Measurements from ENCODE around the gene STK17B.
A peak's percentile ranks its signal among the peaks of the same experiment; 100 is the strongest.

STK17B gene

DNA sequence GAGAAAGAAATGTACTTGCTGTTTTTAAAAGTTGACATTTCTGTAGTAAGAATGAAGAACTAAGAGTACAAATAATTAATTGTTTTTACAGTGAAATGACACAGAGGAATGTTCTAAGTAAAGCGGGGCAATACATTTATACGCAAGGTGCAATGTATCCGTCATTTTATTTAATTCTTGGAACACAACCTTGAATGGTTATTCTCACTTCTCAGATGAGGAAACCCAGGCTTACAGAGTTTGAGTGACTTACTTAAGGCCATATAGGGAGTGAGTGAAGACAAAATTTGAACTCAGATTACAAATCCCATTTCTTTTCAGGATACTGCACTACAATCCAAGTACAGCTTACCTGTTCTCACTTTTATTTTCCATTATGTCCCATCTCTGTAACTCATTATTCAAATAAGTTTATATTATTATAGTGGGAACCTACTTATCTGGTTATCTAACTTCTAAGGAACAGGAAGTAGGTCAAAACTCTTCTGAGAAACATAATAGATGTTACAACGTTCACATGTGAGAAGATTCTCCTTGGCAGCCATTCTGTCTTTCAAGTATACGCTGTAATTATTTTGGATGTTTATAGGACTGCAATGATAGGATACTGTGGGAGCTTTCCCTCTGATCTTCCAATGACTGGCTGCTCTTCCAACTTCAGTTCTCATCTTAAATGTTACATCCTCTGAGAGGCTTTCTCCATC, 12.3 kb upstream of the STK17B start:
- no peak for DNase-seq (ENCODE audit: low read depth)

DNA sequence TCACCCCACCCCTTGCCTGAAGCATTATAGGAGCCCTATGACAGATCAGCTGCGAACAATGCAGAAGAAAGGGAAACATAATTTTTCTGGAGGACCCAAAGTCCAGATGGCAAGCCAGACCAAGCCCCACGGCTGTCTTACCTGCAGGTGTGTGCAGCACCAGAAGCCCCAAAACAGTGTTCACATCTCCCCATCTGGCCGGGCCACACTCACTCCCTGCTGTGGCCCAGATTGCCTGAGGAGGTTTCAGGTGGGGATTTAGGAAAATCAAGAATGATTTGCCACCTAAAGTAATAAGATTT, 11.7 kb upstream of the STK17B start:
- DNase-seq (ENCODE audit: low read depth): no peak

DNA sequence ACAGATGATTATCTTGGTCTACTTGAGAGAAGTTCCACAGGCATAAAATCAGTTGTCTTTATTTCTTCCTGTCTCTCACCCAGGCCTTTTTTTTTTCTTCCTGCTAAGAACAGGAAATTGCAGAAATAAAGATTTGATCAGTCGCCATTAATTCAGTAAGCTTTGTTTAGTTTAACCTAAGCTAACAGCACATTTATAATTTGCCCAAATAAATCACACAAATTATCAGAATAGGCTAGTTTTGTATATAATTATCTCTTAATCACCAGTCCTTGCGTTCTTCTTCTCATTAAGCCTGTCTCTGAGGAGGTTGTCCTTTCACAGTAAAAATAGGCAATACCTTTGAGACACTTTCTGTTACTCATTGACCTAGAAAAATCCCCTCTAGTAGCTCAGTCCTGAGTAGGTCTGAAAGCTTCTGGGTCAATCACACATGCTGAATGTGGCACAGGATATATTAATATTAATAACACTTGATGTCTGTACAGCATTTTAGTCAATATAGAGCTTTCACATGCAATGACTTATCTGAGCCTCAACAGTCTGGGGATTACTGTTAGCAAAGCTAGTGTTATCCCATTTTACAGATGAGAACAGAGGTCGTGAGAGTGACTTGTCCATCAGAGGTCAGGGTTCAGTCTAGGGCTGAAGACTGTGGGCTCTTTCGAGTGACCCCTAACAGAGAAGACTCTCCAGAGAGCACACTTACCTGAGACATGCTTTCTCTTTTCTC, 11.2 kb upstream of the STK17B start:
- DNase-seq (ENCODE audit: low read depth): no peak

DNA sequence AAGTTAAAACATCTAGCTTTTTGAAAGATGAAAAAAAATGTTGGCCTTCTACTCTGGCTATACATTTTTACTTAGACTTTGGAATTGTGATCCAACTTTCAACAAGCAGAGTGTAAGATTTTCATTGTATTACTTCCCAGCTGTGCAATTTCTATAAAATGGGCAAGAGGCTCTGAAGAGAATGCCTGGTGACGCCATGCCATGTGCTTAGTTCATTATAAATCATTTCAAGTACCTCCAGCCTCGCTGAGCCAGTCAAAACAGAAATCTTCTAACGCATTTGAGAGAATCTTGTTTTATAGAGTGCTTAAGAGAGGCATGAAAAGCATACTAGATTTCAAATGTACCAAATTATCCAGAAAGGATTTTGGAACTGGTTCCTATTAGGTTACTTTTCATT, 10.1 kb upstream of the STK17B start:
- no peak for DNase-seq (ENCODE audit: low read depth)

DNA sequence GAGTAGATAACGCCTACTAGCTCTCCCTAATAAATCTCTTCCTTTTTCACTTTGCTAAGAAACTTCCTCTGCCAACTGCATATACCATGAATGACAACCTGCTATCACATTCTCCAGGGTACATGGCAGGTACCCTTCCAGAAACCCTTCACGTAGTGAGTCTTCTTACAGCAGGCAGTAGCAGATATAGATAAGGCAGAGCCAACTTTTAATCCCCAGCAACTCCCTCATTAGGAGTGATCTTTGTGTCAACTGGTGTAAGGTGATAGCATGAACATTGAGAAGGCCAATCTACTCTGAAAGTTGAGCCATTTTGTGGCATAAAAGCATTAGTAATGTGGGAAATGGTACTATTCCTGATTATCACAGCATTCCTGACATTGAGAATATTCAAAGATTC, 5.7 kb upstream of the STK17B start:
- DNase-seq (ENCODE audit: low read depth): no peak

DNA sequence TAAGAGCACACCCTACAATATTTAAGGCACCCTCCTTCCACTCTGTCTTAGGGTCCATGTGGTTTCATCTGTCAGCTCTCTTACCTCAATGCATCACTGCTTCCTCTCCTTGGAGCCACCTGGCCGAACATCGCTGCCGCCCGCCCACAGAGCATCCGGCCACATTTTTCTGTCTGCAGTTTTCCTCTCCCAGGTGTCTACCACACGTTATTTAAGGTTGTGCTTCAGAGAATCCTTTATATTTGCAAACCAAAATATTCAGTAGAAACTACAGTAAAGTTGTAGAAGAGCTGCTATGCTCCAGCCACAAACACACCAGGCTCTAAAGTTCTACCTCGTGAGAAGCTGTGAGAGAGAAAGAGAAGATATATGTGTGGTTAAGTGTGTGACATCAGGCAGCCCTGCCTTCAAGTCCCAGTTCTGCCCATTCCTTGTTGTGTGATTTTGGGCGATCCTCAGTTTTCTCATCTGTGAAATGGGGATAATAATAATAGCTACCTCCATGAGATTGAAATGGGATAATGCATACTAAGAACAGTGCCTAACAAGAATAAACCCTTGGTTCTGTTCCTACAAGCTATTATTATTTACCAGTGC, 4.9 kb upstream of the STK17B start:
- DNase-seq (ENCODE audit: low read depth): no peak

DNA sequence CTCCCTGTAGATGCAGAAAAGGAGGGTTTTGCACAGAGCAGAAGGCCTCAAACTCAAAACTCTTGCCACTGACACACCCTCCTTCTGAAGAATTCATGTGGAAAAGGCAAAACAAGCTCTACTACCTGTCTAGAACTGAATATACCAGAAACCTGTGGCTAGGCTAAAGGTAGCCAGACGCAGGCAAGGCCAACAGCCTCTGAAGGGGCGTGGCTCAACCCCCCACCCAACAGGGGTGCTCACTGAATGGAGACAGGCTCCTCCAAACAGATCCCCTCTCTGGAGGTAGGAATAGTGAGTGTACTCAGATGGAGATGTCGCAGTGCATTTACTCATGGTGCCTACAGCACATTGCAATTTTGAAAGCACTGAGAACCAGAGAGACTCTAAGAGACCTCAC, 3.0 kb upstream of the STK17B start:
- DNase-seq (ENCODE audit: low read depth): no peak

DNA sequence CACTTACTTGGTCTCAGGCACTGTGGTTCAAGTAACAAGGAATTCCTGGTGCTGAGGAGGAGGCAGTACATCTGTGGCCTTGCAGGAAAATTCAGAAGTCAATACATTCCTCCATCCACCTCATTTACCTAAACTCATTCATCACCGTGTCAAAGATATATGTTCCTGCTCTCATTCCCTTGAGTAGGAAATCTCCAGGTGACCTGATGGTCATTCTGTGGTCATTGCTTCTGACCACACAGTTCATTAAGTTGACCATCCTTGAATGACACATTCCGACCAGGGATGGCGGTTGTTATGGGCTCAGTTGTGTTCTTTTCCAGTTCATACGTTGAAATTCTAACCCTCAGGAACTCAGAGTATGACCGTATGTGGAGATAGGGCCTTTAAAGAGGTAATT, 2.1 kb upstream of the STK17B start:
- no peak for DNase-seq (ENCODE audit: low read depth)

DNA sequence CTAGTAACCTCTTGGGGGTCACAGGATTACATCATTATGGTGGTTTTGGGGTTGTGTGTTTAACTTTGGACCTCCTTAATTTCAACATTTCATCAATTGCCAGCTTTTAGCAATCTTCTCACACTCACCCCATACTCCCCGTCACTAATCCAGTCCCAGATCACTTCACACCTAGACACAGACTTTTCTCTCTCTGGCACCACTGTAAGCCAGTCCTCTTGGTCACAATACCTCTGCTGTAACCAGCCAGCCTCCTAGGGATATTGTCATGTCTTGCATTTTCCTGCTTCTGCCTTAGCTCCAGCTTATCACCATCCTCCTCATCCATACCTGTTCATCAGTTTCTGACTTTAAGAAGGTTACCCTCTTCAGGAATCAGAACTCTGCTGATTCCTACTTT, 1.6 kb upstream of the STK17B start:
- no peak for DNase-seq (ENCODE audit: low read depth)

DNA sequence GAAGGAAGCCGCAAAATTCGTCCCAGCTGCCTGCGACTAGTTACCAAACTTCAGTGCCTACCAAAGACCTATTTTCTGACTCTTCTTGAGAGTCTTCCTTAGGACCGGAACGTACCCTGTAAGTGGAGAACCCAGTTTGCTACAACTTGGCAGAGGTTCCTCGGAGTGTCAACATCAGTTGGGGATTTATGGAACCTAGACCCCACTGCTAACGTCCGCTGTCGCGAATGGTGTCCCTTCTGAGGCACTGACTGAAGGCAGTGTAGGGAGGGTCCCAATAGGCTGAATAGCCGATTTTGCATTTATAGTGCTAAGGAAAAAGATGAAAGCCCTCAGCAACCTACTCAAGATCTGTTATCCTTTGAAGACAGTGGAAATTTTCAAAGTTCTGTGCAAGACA, 568 bp upstream of the STK17B start:
- no peak for DNase-seq (ENCODE audit: low read depth)

DNA sequence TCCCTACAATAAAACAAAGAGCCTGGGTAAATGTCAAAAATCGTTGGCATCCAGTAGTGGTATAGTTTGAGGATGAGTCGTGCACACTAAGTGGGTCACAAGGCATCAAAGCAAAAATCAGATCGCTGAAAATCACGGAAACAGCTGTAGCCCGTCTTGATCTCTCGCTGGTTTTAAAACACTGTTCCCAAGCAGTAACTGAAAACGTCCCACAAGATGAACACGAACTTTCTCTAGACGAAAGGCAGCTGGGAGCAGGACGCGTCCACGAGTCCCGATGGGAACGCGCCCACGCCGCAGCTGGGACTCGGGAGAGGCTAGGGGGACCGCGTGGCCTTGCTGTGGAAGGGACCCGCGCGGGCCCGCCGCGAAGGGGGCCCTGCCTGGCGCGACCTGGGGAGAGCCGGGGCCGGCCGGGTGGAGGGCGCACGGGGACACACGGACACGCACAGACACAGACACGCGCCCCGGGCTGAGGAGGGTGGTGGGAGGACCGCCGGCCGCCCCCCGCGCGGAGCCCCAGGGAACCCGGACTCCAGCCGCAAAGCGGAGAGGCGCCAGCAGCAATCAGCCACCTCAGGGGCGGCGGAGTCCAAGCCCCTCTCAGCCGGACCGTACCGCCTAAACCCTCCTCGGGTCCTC, 651 bp downstream of the STK17B start:
- peak; percentile 29 for DNase-seq (ENCODE audit: low read depth)

DNA sequence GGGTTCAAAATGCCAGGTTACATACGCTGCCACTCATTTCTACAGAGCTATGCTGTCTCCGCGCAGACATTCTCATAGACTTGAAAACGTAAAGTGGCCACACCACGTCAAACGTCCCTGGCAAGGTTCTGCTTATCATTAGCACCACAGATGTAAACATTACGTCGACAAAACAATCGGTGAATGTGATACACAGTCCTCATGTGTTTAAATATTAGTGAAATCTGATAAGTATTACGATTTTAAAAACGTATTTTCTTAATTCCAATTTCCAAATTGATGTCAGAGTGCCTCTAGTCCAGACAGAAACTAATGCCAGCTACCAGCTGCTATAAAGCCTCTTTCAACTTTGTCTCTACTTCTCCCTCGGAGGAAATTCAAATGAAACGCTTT, 1.2 kb downstream of the STK17B start:
- peak; percentile 20 for DNase-seq (ENCODE audit: low read depth)

DNA sequence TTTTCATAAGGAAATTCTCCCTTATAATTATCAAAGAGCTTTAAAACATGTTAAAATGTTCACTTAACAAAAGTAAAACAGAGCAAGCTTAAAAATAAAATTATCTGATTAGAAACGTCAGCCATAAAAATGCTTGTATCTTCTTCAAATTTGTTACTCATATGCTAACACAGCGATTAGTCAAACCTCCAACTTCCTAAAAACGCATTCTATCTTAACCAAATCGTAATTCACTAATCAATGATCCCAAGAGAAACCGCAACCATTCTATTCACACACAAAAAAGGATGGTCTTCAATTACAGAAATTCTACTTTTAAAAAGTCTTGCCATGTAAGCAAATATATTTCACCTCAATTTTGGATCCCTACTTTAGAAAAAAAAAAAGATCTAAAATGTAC, 1.9 kb downstream of the STK17B start:
- no peak for DNase-seq (ENCODE audit: low read depth)

DNA sequence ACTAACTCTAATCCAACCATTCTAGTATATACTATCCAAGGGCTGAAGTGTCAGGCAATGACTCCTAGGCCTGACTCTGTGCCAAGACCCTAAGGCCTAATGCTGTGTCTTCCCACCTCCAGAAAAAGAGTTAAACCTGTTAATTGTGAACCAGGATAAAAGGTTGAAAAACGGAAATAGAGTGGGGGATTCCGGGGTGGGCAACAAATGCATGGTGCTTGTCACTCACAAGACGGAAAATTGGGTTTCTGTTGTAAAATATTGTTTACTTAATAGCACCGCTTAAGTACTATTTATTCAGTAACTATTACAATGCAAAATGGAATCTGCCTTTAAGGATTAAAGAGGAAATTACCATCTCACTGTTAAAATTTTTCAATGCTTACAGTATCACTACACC, 3.2 kb downstream of the STK17B start:
- DNase-seq (ENCODE audit: low read depth): peak; percentile 31

DNA sequence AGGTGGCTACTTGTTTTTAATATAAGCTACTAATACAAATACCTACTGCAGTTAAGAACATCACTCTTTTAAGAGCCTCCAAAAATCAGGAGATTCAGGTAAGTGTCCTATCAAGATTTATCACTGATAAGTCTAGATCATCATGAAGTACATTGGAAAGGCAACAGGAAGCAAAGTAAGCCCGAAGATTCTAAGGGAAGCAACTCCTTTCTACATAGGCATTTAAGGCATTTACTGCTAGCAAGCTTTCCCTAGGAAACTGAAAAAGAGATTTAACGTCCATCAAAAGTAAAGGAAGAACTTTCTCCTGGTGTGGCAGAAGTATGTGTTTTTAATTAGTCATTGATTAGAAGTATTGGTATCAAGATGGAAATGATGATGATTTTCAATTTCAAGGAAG, 3.7 kb downstream of the STK17B start:
- DNase-seq (ENCODE audit: low read depth): no peak

DNA sequence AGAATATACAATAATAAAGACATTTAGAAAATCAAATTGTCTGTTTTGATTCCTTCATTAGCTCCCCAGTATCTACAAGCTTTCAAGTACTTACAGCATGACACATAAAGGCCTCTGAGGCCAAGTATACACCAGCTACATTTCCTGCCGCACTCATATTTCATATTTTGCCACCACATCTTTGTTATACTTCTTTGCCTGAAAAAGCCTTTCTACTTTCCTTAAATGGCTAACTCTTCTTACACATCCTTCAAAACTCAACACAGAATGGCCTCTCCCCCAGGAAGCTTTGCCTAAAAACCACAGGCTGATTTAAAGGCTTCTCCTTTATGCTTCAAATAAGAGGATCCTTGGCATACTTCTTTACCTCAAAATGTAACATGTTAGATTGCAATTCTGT, 4.5 kb downstream of the STK17B start:
- DNase-seq (ENCODE audit: low read depth): peak; percentile 71

DNA sequence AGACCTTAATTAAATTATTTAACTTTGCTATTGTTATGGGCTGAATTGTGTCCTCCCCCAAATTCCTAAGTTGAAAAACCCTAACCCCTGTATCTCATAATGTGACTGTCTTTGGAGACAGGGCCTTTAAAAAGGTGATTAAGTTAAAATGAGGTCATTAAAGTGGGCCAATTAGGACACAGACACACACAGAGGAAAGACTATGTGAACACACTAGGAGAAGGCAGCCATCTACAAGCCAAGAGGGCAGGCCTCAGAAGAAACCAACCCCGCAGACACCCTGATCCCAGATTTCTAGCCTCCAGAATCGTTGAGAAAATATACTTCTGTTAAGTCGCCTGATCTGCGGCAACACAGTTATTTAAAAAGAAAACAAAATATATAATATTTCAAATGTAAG, 6.4 kb downstream of the STK17B start:
- DNase-seq (ENCODE audit: low read depth): no peak

DNA sequence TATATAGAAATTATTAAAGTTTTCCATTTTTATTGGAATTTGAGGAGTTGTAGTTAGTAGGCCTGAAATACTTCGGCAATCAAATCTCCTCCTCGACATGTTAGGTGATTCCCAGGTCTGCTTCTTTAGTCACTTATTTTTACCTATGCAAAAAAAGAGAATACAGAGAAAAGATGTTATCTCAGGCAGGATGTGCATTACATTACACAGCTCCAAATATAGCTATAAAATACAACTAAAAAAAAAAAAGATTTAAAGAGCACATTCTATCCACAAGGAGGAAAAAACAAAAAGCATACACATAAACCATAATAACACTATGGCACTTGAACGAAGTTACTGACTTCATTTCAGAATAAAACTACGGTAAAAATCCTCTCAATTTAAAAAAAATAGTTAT, 8.1 kb downstream of the STK17B start:
- no peak for DNase-seq (ENCODE audit: low read depth)

DNA sequence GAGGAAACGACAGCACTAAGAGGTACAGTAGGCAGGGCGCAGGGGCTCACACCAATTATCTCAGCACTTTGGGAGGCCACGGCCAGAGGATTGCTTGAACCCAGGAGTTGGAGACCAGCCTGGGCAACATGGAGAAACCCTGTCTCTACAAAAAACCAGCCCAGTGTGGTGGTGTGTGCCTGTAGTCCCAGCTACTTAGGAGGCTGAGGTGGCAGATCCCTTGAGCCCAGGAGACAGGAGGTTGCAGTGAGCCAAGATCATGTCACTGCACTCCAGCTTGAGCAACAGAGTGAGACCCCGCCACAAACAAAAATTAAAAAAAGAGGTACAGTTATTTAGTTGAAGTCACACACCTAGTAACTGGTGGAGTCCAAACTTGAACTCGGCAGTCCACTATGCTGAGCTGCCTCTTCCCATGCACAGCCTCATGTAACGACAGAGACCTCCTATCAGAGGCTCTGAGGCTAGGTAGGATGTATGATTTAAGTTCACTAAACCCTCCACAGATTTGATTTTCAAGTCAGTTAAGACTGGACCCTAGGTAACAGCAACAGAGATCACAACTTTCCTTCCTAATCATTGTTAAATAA, 8.7 kb downstream of the STK17B start:
- no peak for DNase-seq (ENCODE audit: low read depth)

DNA sequence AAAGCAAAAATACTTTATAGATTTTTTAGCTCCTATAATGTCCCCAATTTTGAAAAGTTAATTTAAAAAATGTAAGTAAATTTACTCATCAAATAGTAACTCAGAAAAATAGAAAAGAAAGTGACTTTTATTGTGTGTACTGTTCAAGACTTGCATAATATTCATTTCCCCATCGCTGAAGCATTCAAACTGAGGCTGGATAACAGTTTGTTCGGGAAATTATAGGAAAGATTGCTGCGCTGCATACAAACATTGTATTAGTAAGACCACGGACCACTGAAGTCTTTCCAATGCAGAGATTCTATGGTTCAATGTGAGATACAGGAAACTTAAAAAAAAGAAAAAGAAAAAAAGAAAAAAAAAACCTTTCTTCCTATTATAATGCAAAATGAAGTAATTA, 10.4 kb downstream of the STK17B start:
- DNase-seq (ENCODE audit: low read depth): no peak

DNA sequence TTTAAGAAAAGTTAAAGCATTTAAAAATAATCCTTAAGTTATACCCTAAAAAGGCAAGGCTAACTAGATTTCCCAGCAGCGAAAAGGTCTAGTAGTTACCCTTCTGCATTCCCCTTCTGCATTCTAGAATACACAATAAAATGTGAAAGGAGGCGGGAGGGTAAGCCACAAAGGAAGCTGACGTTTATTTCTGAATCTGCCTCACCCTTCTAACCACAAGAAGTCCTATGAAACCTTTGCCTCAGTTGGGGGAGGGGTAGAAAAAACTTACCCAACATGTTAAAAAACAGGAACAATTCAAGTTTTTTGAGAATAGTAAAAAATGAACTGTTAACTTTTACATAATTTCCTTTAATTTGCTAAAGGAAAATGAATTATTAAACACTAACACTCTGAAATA, 11.3 kb downstream of the STK17B start:
- peak; percentile 84 for DNase-seq (ENCODE audit: low read depth)

DNA sequence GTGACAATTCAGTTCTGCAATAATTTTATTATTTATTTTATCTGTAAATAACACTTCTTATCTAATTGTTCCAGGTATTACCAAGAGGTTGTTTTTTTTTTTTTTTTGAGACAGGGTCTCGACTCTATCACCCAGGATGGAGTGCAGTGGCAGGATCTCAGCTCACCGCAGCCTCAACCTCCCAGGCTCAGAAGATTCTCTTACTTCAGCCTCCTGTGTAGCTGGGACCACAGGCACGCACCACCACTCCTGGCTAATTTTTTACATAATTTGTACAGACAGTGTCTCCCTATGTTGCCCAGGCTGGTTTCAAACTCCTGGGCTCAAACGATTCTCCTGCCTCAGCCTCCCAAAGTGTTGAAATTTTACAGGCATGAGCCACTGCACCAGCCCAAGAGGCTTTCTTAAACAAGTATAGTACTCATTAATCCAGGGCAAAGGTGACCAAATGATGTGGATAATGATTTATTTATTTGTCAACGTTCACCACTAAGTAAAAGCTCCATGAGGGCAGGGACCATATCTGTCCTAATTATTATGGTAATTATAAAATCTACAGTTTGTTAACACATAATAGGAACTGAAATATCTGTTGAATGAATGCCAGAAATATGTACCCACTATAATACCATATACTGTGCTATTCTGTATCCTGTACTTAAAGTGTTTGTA, 12.0 kb downstream of the STK17B start:
- no peak for DNase-seq (ENCODE audit: low read depth)
